HG02642 (cell line): ENCODE data around the gene BABAM1.

Experiments
- ATAC-seq: cut with Tn5 transposase; IDR thresholded peaks from one replicate; pipeline ENCODE4 v1.9.1; 2021; ENCODE audit warnings: mild to moderate bottlenecking; ENCODE audit not compliant: unreplicated experiment, poor library complexity

BABAM1 gene

GRCh38 chr19:17243211-17243829, 23.9 kb upstream of the BABAM1 start:
- ATAC-seq: no peak

GRCh38 chr19:17243830-17244617, 23.2 kb upstream of the BABAM1 start:
- ATAC-seq: no peak

GRCh38 chr19:17244618-17245534, 22.4 kb upstream of the BABAM1 start:
- ATAC-seq: peak; percentile 11

GRCh38 chr19:17245535-17245984, 21.7 kb upstream of the BABAM1 start, which contains the start of gene NR2F6:
TSS of gene NR2F6 (minus strand) at chr19:17245919. CDS start at chr19:17245220, 699 bp downstream.
- no peak for ATAC-seq

GRCh38 chr19:17246681-17247425, 20.4 kb upstream of the BABAM1 start:
- ATAC-seq: no peak

GRCh38 chr19:17248011-17248776, 19.0 kb upstream of the BABAM1 start:
- no peak for ATAC-seq

GRCh38 chr19:17249887-17250548, 17.2 kb upstream of the BABAM1 start:
- ATAC-seq: no peak

GRCh38 chr19:17254636-17255035, 12.6 kb upstream of the BABAM1 start:
- ATAC-seq: no peak

GRCh38 chr19:17255150-17255621, 12.1 kb upstream of the BABAM1 start:
- no peak for ATAC-seq

GRCh38 chr19:17256130-17256529, 11.1 kb upstream of the BABAM1 start:
- no peak for ATAC-seq

GRCh38 chr19:17259118-17259780, 8.0 kb upstream of the BABAM1 start:
- no peak for ATAC-seq

GRCh38 chr19:17259934-17260333, 7.3 kb upstream of the BABAM1 start:
- no peak for ATAC-seq

GRCh38 chr19:17260842-17261325, 6.4 kb upstream of the BABAM1 start:
- peak; percentile 74 for ATAC-seq

- no peak for ATAC-seq
Measured at GRCh38 chr19:17262557-17262956, 4.7 kb upstream of the BABAM1 start.

- ATAC-seq: no peak
Measured at GRCh38 chr19:17263712-17264640, 3.3 kb upstream of the BABAM1 start.

GRCh38 chr19:17264641-17264979, 2.6 kb upstream of the BABAM1 start, which contains the start of gene USHBP1:
TSS of gene USHBP1 (minus strand) at chr19:17264745. CDS start at chr19:17264299, 446 bp downstream.
- no peak for ATAC-seq

GRCh38 chr19:17266026-17266425, 1.2 kb upstream of the BABAM1 start:
- ATAC-seq: no peak
